C4-2B (cell line): Measurements from ENCODE around the gene DLG4.

ENCODE experiments used
- ZFX ChIP-seq: fragments of 450-650 bp; IDR thresholded peaks from 2 replicates; pipeline ENCODE4 v1.6.1; 2017
- TF ChIP-seq, protein P1 (sequence below): fragments of 450-650 bp; conservative IDR thresholded peaks from 2 replicates; pipeline ENCODE4 v1.5.1; 2017; ENCODE audit warnings: mild to moderate bottlenecking

DNA sequence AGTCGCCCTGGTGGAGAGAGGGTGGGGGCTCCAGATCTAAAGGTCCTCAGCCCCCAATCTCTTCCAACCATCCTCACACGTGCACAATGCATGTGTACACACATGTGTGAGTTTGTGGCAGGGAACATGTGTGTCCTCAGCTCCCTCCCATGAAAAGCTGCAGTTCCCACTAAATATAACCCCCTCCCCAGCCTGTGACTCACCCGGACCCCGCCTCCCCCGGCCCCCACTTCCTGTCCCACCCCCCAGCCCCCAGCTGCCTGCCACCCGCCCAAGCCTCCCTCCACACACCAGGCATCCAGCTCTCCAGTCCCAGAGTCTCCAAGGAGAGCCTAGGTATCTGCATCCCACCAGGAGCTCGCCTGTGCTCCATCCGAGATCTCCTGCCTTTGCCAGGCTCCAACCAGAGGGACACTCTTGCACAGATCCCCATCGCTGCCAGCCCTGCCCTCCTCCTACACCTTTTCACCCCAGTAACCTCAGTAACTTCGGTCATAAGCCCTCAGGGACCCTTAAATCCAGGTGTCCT is 3.9 kb downstream of the DLG4 start:
- TF ChIP-seq, protein P1, sequence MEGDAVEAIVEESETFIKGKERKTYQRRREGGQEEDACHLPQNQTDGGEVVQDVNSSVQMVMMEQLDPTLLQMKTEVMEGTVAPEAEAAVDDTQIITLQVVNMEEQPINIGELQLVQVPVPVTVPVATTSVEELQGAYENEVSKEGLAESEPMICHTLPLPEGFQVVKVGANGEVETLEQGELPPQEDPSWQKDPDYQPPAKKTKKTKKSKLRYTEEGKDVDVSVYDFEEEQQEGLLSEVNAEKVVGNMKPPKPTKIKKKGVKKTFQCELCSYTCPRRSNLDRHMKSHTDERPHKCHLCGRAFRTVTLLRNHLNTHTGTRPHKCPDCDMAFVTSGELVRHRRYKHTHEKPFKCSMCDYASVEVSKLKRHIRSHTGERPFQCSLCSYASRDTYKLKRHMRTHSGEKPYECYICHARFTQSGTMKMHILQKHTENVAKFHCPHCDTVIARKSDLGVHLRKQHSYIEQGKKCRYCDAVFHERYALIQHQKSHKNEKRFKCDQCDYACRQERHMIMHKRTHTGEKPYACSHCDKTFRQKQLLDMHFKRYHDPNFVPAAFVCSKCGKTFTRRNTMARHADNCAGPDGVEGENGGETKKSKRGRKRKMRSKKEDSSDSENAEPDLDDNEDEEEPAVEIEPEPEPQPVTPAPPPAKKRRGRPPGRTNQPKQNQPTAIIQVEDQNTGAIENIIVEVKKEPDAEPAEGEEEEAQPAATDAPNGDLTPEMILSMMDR: no peak
- no peak for TF ChIP-seq ZFX
